ENCODE measurements around the gene APBB2. TPM values are rescaled to one million over a fixed set of nuclear protein-coding genes. Genes with fewer than 3 reads are reported as not detected.

APBB2 gene
- total RNA-seq, 1 donor: 75.8 TPM

DNA sequence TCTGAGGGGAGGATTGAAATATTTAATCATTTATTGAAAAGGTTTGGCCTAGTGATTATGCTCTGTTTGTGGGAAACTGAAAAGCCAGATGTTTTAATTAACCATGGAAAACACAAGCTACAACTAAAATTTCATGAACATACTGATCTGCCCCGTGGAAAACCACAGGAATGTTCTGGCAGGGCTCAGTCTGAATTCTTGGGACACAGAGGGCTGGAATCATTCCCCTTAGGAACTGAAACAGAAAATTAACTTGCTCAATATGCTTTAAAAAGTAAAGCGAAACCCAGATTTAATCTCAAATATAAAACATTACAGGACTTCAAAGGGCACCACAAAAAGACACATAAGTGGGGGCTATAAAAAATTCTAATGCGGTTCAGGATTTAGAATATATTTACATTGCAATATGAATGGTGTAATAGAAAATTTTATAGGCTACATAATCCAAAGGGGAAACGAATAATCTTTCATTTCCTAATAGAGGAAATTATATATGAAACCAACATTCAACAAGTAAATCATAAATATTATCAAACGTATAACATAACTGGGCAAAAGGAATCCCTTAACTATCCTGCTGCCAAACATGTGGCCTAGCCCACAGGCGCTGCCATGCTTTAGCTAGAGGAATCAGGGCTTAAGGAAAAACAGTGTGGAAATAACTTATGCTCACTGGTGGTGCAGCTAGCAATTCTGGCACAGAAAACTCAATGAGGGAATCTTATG is 70.9 kb downstream of the APBB2 start:
- peak; percentile 97 for DNase-seq (ENCODE audit: low read depth)
- TF ChIP-seq, protein P1, sequence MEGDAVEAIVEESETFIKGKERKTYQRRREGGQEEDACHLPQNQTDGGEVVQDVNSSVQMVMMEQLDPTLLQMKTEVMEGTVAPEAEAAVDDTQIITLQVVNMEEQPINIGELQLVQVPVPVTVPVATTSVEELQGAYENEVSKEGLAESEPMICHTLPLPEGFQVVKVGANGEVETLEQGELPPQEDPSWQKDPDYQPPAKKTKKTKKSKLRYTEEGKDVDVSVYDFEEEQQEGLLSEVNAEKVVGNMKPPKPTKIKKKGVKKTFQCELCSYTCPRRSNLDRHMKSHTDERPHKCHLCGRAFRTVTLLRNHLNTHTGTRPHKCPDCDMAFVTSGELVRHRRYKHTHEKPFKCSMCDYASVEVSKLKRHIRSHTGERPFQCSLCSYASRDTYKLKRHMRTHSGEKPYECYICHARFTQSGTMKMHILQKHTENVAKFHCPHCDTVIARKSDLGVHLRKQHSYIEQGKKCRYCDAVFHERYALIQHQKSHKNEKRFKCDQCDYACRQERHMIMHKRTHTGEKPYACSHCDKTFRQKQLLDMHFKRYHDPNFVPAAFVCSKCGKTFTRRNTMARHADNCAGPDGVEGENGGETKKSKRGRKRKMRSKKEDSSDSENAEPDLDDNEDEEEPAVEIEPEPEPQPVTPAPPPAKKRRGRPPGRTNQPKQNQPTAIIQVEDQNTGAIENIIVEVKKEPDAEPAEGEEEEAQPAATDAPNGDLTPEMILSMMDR (IDR thresholded peaks at IDR 0.05; ENCODE audit: insufficient read depth, low read length): no peak
- peak overlapping the region; percentile 8 for H3K4me3 ChIP-seq (ENCODE audit: low read depth, low read length)

DNA sequence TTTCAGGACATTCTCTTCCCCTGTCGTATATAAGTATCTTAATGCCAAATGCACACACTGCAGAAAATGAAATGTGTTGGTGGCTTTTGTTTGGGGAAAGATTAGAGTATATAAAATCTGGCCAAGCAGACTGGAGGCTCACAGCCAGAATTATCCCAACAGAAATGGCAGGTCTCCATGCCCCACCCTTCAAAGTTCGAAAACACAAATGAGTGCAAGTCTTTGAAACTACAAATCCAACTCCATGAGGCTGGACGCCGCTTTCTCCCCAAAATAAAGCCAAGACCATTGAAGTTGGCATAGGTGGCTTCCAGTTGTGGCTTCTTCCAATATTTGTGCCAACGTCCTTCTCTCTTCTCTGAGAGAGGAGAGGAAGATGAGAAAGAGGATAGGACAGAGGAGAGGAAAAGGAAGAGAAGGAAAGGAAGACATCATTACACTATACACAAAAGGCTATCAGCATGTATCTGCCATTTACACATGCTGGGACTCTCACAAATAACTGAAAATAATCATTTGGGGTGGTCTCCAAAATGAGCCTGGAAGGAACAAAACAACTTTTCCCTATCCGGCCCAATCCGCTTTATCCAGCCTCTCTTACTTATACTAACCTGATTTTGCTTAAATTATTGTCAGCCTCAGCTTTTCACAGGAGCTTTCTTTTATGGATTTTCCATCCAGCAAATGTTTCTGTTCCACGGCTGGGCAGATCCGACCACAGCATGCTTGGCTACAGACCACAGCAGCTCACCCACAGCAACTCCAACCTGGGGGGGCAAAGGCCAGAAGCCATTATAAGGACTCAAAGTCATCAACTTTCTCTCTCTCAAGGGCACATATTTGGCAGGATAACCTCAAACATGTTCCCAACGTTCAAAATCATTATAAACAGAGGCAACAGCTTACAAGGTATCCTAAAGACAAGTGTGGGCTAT is 71.7 kb downstream of the APBB2 start:
- TF ChIP-seq, protein P1 (IDR thresholded peaks at IDR 0.05; ENCODE audit: insufficient read depth, low read length): no peak
- H3K4me3 ChIP-seq (ENCODE audit: low read depth, low read length): peak overlapping the region; percentile 29
- peak; percentile 59 for DNase-seq (ENCODE audit: low read depth)

DNA sequence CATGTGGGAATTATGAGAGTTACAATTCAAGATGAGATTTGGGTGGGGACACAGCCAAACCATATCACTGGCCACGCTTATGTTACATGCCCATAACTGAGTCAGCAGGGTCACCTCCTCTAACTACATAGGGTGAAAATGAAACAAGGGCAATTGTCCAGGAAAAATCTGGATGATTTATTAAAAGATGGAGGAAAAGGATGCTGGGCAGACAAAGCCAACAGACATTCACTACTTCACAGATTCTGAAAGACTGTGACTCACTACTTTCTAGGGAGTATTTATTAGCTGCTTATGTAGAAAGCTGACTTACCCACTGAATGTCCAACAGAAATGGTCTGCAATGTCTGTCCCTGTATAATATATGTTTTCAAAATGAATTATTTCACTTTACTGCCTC is 72.4 kb downstream of the APBB2 start:
- peak; percentile 98 for DNase-seq (ENCODE audit: low read depth)
- no peak overlapping the region for H3K4me3 ChIP-seq (ENCODE audit: low read depth, low read length)
- TF ChIP-seq, protein P1 (IDR thresholded peaks at IDR 0.05; ENCODE audit: insufficient read depth, low read length): no peak

DNA sequence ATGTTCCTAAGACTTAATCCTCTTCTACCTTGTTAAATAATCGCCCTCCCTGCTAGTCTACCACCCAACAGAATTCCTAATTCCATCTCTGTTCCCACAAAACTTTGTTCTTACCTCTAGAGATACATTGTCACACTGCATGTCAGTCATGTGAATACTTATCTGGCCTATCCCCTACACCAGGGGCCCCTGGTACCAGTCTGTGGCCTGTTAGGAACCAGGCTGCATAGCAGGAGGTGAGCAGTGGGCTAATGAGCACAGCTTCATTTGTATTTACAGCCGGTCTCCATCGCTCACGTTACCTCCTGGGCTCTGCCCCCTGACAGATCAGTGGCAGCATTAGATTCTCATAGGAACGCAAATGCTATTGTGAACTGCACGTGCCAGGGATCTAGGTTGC is 73.9 kb downstream of the APBB2 start:
- TF ChIP-seq, protein P1 (IDR thresholded peaks at IDR 0.05; ENCODE audit: insufficient read depth, low read length): no peak
- no peak overlapping the region for H3K4me3 ChIP-seq (ENCODE audit: low read depth, low read length)
- DNase-seq (ENCODE audit: low read depth): no peak

DNA sequence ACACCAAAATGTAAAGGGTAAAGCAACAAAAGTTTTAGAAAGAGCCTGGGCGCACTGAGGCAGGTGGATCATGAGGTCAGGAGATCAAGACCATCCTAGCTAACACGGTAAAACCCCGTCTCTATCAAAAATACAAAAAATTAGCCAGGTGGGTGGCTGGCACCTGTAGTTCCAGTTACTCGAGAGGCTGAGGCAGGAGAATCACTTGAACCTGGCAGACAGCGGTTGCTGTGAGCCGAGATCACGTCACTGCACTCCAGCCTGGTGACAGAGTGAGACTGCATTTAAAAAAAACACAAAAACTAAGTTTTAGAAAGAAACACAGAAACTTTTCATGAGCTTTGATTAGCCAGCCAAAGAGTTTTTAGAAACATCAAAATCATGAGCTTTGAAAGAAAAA is 76.5 kb downstream of the APBB2 start:
- DNase-seq (ENCODE audit: low read depth): no peak
- TF ChIP-seq, protein P1 (IDR thresholded peaks at IDR 0.05; ENCODE audit: insufficient read depth, low read length): no peak
- H3K4me3 ChIP-seq (ENCODE audit: low read depth, low read length): no peak overlapping the region

DNA sequence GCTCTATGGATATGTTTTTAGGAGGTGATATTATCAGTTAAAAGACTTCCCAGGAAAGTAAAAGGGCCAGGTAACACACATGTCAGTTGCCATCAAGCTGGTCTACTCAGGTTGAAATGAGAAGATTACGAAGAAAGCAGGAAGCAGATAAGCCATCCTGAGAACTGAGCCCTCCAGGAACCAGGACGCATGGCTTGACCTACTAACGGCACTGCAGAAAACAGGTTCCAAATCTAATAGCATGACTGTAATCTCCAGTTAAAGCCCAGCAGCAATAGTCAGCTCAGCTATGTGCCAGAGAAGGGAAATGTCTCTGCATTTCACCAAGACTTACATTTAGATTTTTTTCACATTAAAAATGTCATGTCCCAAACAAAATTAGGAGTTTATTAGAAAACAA is 77.9 kb downstream of the APBB2 start:
- TF ChIP-seq, protein P1 (IDR thresholded peaks at IDR 0.05; ENCODE audit: insufficient read depth, low read length): no peak
- no peak for DNase-seq (ENCODE audit: low read depth)
- H3K4me3 ChIP-seq (ENCODE audit: low read depth, low read length): no peak overlapping the region

Data from fibroblast of the aortic adventitia (primary cell).